Type B pancreatic cell (in vitro differentiated cells): ENCODE measurements around the gene FOSL1. TPM values are rescaled to one million over a fixed set of nuclear protein-coding genes. Genes with fewer than 3 reads are reported as not detected.

ENCODE experiments used
- DNase-seq: peaks from one replicate; pipeline ENCODE4 v3.0.0; 2021; ENCODE audit warnings: mixed read lengths; ENCODE audit not compliant: unreplicated experiment; ENCODE audit errors: extremely low spot score
- H3K27ac Mint-ChIP-seq: 2 replicates; pipeline ENCODE4 v1.8.0; 2021; ENCODE audit warnings: mild to moderate bottlenecking, mixed read lengths
- H3K27me3 Mint-ChIP-seq: 2 replicates; pipeline ENCODE4 v1.8.0; 2021; ENCODE audit warnings: mixed read lengths
- H3K36me3 Mint-ChIP-seq: 2 replicates; pipeline ENCODE4 v1.8.0; 2021; ENCODE audit warnings: mixed read lengths
- H3K4me1 Mint-ChIP-seq: one replicate; pipeline ENCODE4 v1.8.0; 2021; ENCODE audit warnings: mixed read lengths; ENCODE audit not compliant: unreplicated experiment
- H3K4me3 Mint-ChIP-seq: 2 replicates; pipeline ENCODE4 v1.8.0; 2021; ENCODE audit warnings: mild to moderate bottlenecking, mixed read lengths
- H3K9me3 Mint-ChIP-seq: 2 replicates; pipeline ENCODE4 v1.8.0; 2021; ENCODE audit warnings: mixed read lengths
- CTCF ChIP-seq: fragments of 200-600 bp; sonication (generic); conservative IDR thresholded peaks from 2 replicates; pipeline ENCODE4 v1.5.0; 2021; ENCODE audit warnings: antibody characterized with exemption, mild to moderate bottlenecking
- total RNA-seq: library from RNA; stranded (reverse); gene quantifications from 2 replicates; pipeline ENCODE4 v1.2.1, GENCODE V29; 2021; ENCODE audit warnings: low replicate concordance

Gene FOSL1
- total RNA-seq, 1 donor from 2014 or later = 2.1 TPM

DNA sequence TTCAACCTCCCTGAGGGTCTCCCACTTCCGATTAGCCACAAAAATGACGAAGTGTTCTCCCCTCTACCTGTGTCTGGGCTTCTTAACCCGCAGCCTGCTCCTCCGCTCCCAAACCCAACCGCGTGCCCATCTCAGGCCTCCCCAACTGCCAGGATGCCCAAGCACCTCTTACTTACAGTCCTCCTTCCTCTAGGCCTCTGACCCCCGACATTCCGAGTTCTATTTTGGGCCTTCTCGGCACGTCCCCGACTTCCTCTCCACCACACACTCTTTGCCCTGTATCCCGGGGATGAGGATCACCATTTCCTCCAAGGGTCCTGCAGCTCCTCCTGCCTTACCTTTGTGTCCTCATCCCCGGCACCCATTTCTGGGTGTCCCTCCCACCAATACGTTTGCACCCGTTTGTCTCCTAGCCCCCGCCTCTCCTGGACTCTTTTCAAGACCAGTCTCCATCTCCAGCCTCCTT is 40.3 kb downstream of the FOSL1 start:
- peaks cover 16% of the 10 kb centered on the region for H3K36me3 Mint-ChIP-seq
- no peaks in the 10 kb centered on the region for H3K27me3 Mint-ChIP-seq
- peak overlapping the region; percentile 90 for H3K4me3 Mint-ChIP-seq
- no peaks in the 10 kb centered on the region for H3K9me3 Mint-ChIP-seq
- peak overlapping the region; percentile 97 for H3K27ac Mint-ChIP-seq
- no peak for DNase-seq
- peaks cover 24% of the 10 kb centered on the region for H3K4me1 Mint-ChIP-seq
- TF ChIP-seq CTCF = no peak

GRCh38 chr11:65859095-65859811 is 40.9 kb downstream of the FOSL1 start:
- peak; percentile 98 for DNase-seq
- peak overlapping the region; percentile 97 for H3K27ac Mint-ChIP-seq
- H3K9me3 Mint-ChIP-seq = no peaks in the 10 kb centered on the region
- TF ChIP-seq CTCF = peak; percentile 31
- H3K4me1 Mint-ChIP-seq = peaks cover 30% of the 10 kb centered on the region
- no peaks in the 10 kb centered on the region for H3K27me3 Mint-ChIP-seq
- H3K36me3 Mint-ChIP-seq = peaks cover 22% of the 10 kb centered on the region
- peak overlapping the region; percentile 90 for H3K4me3 Mint-ChIP-seq

GRCh38 chr11:65858681-65859087 is 41.5 kb downstream of the FOSL1 start:
- H3K4me3 Mint-ChIP-seq = peak overlapping the region; percentile 90
- TF ChIP-seq CTCF = no peak
- H3K36me3 Mint-ChIP-seq = peaks cover 27% of the 10 kb centered on the region
- no peaks in the 10 kb centered on the region for H3K9me3 Mint-ChIP-seq
- H3K27ac Mint-ChIP-seq = peak overlapping the region; percentile 97
- H3K4me1 Mint-ChIP-seq = peaks cover 30% of the 10 kb centered on the region
- no peaks in the 10 kb centered on the region for H3K27me3 Mint-ChIP-seq
- no peak for DNase-seq

- peak within 1 kb of the TSS; percentile 93 for H3K4me3 Mint-ChIP-seq
- peak; percentile 99 for DNase-seq
- H3K27ac Mint-ChIP-seq = peak within 1 kb of the TSS; percentile 97
- TF ChIP-seq CTCF = no peak
- peaks cover 32% of the 10 kb centered on the region for H3K36me3 Mint-ChIP-seq
- H3K9me3 Mint-ChIP-seq = no peaks in the 10 kb centered on the region
- peaks cover 30% of the 10 kb centered on the region for H3K4me1 Mint-ChIP-seq
- H3K27me3 Mint-ChIP-seq = no peaks in the 10 kb centered on the region
Observed at GRCh38 chr11:65857853-65858680, 42.1 kb downstream of the FOSL1 start, which contains the start of gene CFL1. CFL1 (minus strand) TSS chr11:65858180; CDS start chr11:65858099, 81 bp downstream.

DNA sequence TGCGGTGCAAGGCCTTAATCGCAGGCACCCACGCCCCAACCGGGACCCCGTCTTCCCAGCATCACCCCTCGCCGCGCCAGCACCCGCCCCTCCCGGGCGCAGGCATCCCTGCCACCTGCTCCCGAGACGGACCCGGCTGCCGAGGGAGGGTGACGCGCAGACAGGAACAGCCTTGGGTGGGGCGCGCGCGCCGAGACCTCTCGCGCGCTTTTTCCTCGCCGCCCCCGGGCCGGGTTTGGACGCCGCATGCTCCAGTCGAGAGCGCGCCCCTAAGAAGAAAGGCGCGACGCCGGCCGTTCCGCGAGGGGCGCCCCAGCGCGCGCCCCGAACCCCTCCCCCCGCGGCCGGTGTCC is 42.7 kb downstream of the FOSL1 start:
- no peak for DNase-seq
- Mint-ChIP-seq H3K4me3 (peak overlapping the region; percentile 93), H3K27me3 (no peaks in the 10 kb centered on the region), H3K4me1 (peaks cover 24% of the 10 kb centered on the region), H3K36me3 (peaks cover 28% of the 10 kb centered on the region), H3K27ac (no peak overlapping the region), H3K9me3 (no peaks in the 10 kb centered on the region)
- TF ChIP-seq CTCF = peak; percentile 27
